Left cardiac atrium (tissue), 4 donors: ENCODE data around the gene PLCH1. TPM values are rescaled to one million over a fixed set of nuclear protein-coding genes. Genes with fewer than 3 reads are reported as not detected.

Source experiments
- ATAC-seq, 2 donors: fragments of 200-7000 bp; cut with Tn5 transposase; one replicate each; pipeline ENCODE4 v1.9.1; 2020; ENCODE audit warnings: mild to moderate bottlenecking in 2 of 2, moderate library complexity in 2 of 2
- DNase-seq: peaks from one replicate; pipeline ENCODE4 v3.0.0-alpha.2; 2020
- intact Hi-C, 2 donors: fragments of 100-400 bp; cut with DNase I; formaldehyde crosslinking; loops; one replicate each; pipeline versions ENCODE4 v1.14.1 to v1.15.1; 2022 to 2023
- total RNA-seq, 2 donors: library from RNA; stranded (reverse); fragmentation: NEBNext Ultra II Directional; extraction: Animal tissue kit (Norgen Biotek cat#: 25700); gene quantifications; one replicate each; pipeline ENCODE4 v1.2.1, GENCODE V29; 2021
- donor health status: DM: no; HTN: yes; CAD: no.
- donor health status: DM: no; HTN: yes; CAD: no; lungs with severe emphysema.
- donor health status: DM: yes; HTN: yes; CAD: no.
- donor health status: Dilated cardiomyopathy.

PLCH1 gene
- total RNA-seq, 2 donors from 2014 or later: 0.39 to 1.3 TPM

GRCh38 chr3:155746703-155747102 is 1.8 kb upstream of the PLCH1 start:
- ATAC-seq (no peak), DNase-seq (no peak)
- intact Hi-C loops: loop anchor here in 1 of 2 donors (5.0 kb wide), 1 partner anchor 111 kb away; no protein-coding TSS in a partner anchor

GRCh38 chr3:155745795-155746550 is 1.1 kb upstream of the PLCH1 start:
- intact Hi-C loops: loop anchor here in 1 of 2 donors (5.0 kb wide), 1 partner anchor 111 kb away; no protein-coding TSS in a partner anchor
- peak; percentile 22 for DNase-seq
- ATAC-seq: peak in 1 of 2 donors; percentile 14

- peak; percentile 50 for DNase-seq
These were observed 753 bp downstream of the PLCH1 start for GRCh38 chr3:155744010-155744625.

GRCh38 chr3:155743606-155744005 is 1.3 kb downstream of the PLCH1 start:
- DNase-seq: no peak
- intact Hi-C loops: no loop called here
- ATAC-seq: no peak

More at GRCh38 chr3:155744010-155744625, 753 bp downstream of the PLCH1 start:
- ATAC-seq: peak; percentile 74 to 81
- intact Hi-C loops: no loop called here

- no peak for ATAC-seq
- intact Hi-C loops: no loop called here
- no peak for DNase-seq
These were observed 2.4 kb downstream of the PLCH1 start for GRCh38 chr3:155742349-155742965.

GRCh38 chr3:155741603-155742002 is 3.3 kb downstream of the PLCH1 start:
- intact Hi-C loops: no loop called here
- DNase-seq (no peak), ATAC-seq (no peak)

- intact Hi-C loops: no loop called here
- DNase-seq (no peak), ATAC-seq (no peak)
These were observed 3.8 kb downstream of the PLCH1 start for GRCh38 chr3:155741101-155741500.

GRCh38 chr3:155739154-155739553 is 5.7 kb downstream of the PLCH1 start:
- intact Hi-C loops: no loop called here

GRCh38 chr3:155738580-155739076 is 6.2 kb downstream of the PLCH1 start:
- DNase-seq: no peak
- intact Hi-C loops: no loop called here
- no peak for ATAC-seq

More at GRCh38 chr3:155739154-155739553, 5.7 kb downstream of the PLCH1 start:
- no peak for DNase-seq
- no peak for ATAC-seq

- no peak for ATAC-seq
- intact Hi-C loops: no loop called here
- DNase-seq: no peak
These were observed 6.9 kb downstream of the PLCH1 start for GRCh38 chr3:155737844-155738460.

GRCh38 chr3:155736381-155736780 is 8.5 kb downstream of the PLCH1 start:
- DNase-seq: no peak
- ATAC-seq: no peak
- intact Hi-C loops: no loop called here

GRCh38 chr3:155730843-155731242 is 14.0 kb downstream of the PLCH1 start:
- ATAC-seq: no peak

GRCh38 chr3:155727836-155728235 is 17.0 kb downstream of the PLCH1 start:
- DNase-seq: no peak
- ATAC-seq: no peak
- intact Hi-C loops: no loop called here

More at GRCh38 chr3:155730843-155731242, 14.0 kb downstream of the PLCH1 start:
- DNase-seq: no peak
- intact Hi-C loops: no loop called here

GRCh38 chr3:155714295-155714718 is 30.6 kb downstream of the PLCH1 start:
- intact Hi-C loops: no loop called here
- ATAC-seq (no peak), DNase-seq (no peak)

GRCh38 chr3:155712008-155712407 is 32.9 kb downstream of the PLCH1 start:
- ATAC-seq (no peak), DNase-seq (no peak)
- intact Hi-C loops: no loop called here

- DNase-seq: no peak
- intact Hi-C loops: loop anchor here in 1 of 2 donors (5.0 to 10.0 kb wide), 2 partner anchors 320 to 348 kb away; no protein-coding TSS in a partner anchor
- peak; percentile 5 to 73 for ATAC-seq
These were observed 39.9 kb downstream of the PLCH1 start for GRCh38 chr3:155704771-155705559.

- DNase-seq: no peak
- intact Hi-C loops: loop anchor here in 1 of 2 donors (5.0 to 10.0 kb wide), 2 partner anchors 319 to 347 kb away; no protein-coding TSS in a partner anchor
These were observed 40.8 kb downstream of the PLCH1 start for GRCh38 chr3:155704061-155704460.

More at GRCh38 chr3:155704061-155704460, 40.8 kb downstream of the PLCH1 start:
- no peak for ATAC-seq
